GM12874 (cell line): Measurements from ENCODE around the gene USP40.

Experiments used
- CTCF ChIP-seq: IDR thresholded peaks from 2 replicates; pipeline ENCODE4 v1.5.1; 2011; ENCODE audit warnings: low read depth, mild to moderate bottlenecking, control low read depth, low read length, moderate library complexity; ENCODE audit not compliant: insufficient read depth

USP40 gene

GRCh38 chr2:233566141-233566956 is at the start of gene USP40:
Gene USP40, minus strand, starts transcription at chr2:233566782. Its CDS starts 1,228 bp downstream, at chr2:233565554.
- no peak for TF ChIP-seq CTCF

GRCh38 chr2:233611284-233611683 is 44.7 kb upstream of the USP40 start:
- no peak for TF ChIP-seq CTCF

- TF ChIP-seq CTCF = no peak
Observed at GRCh38 chr2:233605680-233606079, 39.1 kb upstream of the USP40 start.

GRCh38 chr2:233604826-233605225 is 38.2 kb upstream of the USP40 start:
- no peak for TF ChIP-seq CTCF

GRCh38 chr2:233603520-233603919 is 36.9 kb upstream of the USP40 start:
- TF ChIP-seq CTCF = no peak

- no peak for TF ChIP-seq CTCF
Observed at GRCh38 chr2:233602076-233602475, 35.5 kb upstream of the USP40 start.

- TF ChIP-seq CTCF = no peak
Observed at GRCh38 chr2:233600386-233600785, 33.8 kb upstream of the USP40 start.
